GM23248 (cell line): ENCODE data around the gene OXGR1.

Experiments
- EZH2 ChIP-seq: fragments of 200-600 bp; sonication (generic); IDR thresholded peaks from 2 replicates; pipeline ENCODE4 v1.6.1; 2018; ENCODE audit warnings: antibody characterized with exemption, mild to moderate bottlenecking; ENCODE audit not compliant: insufficient read depth, poor library complexity, severe bottlenecking
- EZH2phosphoT487 ChIP-seq: fragments of 200-600 bp; sonication (generic); IDR thresholded peaks from 2 replicates; pipeline ENCODE4 v1.6.1; 2018; ENCODE audit warnings: antibody characterized with exemption, moderate library complexity, mild to moderate bottlenecking, low read depth; ENCODE audit not compliant: insufficient read depth

GRCh38 chr13:96948127-96948526, 46.1 kb downstream of the OXGR1 start:
- TF ChIP-seq EZH2 (no peak), EZH2phosphoT487 (no peak)
